ENCODE data around the gene TXN. TPM values are rescaled to one million over a fixed set of nuclear protein-coding genes. Genes with fewer than 3 reads are reported as not detected.
"Not testable (repeated sequence)": the region's sequence is repeated elsewhere in the genome, so short reads cannot be mapped to it uniquely, and the experiment has no call there.

TXN gene
- polyA plus RNA-seq, 4 donors, result 291 to 881 (median 555) TPM

DNA sequence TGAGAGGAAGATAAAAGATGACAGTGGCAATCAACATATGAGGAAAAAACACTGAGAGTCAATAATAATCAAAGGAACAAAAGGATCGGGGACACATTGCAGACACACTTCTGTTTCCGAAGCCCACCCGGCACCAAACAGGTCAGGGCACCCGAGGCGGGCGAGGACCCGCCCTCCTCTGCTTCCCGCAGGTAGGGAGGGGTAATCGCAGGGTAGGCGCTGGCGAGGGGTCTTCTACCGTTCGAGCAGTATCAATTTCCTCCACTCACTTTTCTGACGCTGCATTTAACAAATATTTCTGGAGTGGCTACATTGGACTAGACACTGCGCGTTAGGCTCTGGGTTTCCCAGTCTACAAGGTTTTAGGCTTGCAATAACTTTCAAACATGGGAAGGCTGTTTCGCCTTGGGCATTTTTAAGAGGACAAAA, 1.3 kb downstream of the TXN start:
- DNase-seq (no peak), FAIRE-seq (no peak)
- Histone ChIP-seq H3K27ac (ENCODE audit: low read depth in 1 of 3, low read length in 2 of 3) (peak overlapping the region; percentile 94 to 99 (median 99)), H3K4me3 (ENCODE audit: low read depth in 1 of 3, low read length in 3 of 3) (peak overlapping the region; percentile 86 to 99 (median 90)), H3K4me1 (ENCODE audit: control insufficient read depth in 3 of 3, insufficient read depth in 2 of 3, low read depth in 1 of 3, low read length in 2 of 3) (peaks cover 11 to 40% (median 15%) of the 10 kb centered on the region in 3 donors), H3K36me3 (ENCODE audit: control insufficient read depth in 3 of 3, insufficient read depth in 2 of 3, low read depth in 1 of 3, low read length in 3 of 3) (peaks cover 0 to 1% (median 0%) of the 10 kb centered on the region in 3 donors), H3K9me3 (ENCODE audit: control insufficient read depth in 2 of 2, insufficient read depth in 1 of 2, low read depth in 1 of 2, low read length in 1 of 2) (no peaks in the 10 kb centered on the region), H3K27me3 (ENCODE audit: control insufficient read depth in 3 of 3, insufficient read depth in 3 of 3, low read length in 3 of 3) (no peaks in the 10 kb centered on the region)
- 1 to 7% (median 2%) methylated on average over 17 of the region's 17 CpGs for whole genome bisulfite sequencing, 3 donors

DNA sequence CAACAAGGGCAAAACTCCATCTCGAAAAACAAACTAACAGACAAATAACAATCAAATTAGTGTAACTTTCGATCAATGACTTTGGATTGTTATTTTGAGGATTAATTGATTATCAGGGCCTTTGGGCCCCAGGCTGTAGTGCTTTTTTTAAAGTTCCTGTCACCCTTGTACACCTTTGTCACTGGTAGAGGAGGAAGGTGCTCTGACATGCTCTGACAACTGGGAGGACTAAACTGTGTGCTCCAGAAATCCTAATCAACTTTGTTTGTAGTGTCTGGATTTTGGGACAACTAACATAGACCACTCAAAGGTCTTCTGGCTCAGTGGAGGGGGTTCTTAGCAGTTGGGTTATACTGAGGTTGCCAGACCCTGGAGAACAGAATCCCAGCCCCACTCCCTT, 1.8 kb downstream of the TXN start:
- peak overlapping the region; percentile 22 to 94 (median 25) for H3K27ac ChIP-seq (ENCODE audit: low read depth in 1 of 3, low read length in 2 of 3)
- FAIRE-seq (no peak), DNase-seq (peak in 1 of 2 donors; percentile 47)
- peaks cover 0 to 5% (median 3%) of the 10 kb centered on the region in 3 donors for H3K36me3 ChIP-seq (ENCODE audit: control insufficient read depth in 3 of 3, insufficient read depth in 2 of 3, low read depth in 1 of 3, low read length in 3 of 3)
- WGBS, 3 donors, result 12 to 60% (median 39%) methylated on average over 2 of the region's 2 CpGs
- no peaks in the 10 kb centered on the region for H3K27me3 ChIP-seq (ENCODE audit: control insufficient read depth in 3 of 3, insufficient read depth in 3 of 3, low read length in 3 of 3)
- no peaks in the 10 kb centered on the region for H3K9me3 ChIP-seq (ENCODE audit: control insufficient read depth in 2 of 2, insufficient read depth in 1 of 2, low read depth in 1 of 2, low read length in 1 of 2)
- peak overlapping the region in 2 of 3 donors; percentile 90 to 99 for H3K4me3 ChIP-seq (ENCODE audit: low read depth in 1 of 3, low read length in 3 of 3)
- H3K4me1 ChIP-seq (ENCODE audit: control insufficient read depth in 3 of 3, insufficient read depth in 2 of 3, low read depth in 1 of 3, low read length in 2 of 3), result peaks cover 10 to 37% (median 15%) of the 10 kb centered on the region in 3 donors

DNA sequence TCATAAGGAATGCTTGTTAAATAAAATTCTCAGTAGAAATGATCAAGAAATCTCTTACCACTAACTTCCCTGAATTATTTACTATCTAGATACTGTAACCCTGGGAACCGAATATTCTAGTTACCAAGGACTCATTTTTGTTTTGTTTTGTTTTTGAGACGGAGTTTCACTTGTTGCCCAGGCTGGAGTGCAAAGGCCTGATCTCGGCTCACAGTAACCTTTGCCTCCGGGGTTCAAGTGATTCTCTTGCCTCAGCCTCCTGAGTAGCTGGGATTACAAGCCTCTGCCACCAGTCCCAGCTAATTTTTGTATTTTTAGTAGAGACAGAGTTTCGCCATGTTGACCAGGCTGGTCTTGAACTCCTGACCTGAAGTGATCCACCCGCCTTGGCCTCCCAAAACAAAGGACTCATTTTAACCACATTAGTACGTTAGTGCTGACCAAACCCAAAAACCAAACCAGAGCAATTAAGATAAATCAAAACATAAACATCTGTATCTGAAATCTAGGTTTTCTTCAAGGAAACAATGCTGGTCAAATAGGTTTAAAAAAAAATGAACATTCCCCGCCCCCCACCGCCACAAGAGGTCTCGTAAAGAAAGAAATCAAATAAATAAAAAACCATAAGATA, 3.7 kb downstream of the TXN start:
- Histone ChIP-seq H3K4me3 (ENCODE audit: low read depth in 1 of 3, low read length in 3 of 3) (no peak overlapping the region), H3K36me3 (ENCODE audit: control insufficient read depth in 3 of 3, insufficient read depth in 2 of 3, low read depth in 1 of 3, low read length in 3 of 3) (peaks cover 2 to 12% (median 6%) of the 10 kb centered on the region in 3 donors), H3K4me1 (ENCODE audit: control insufficient read depth in 3 of 3, insufficient read depth in 2 of 3, low read depth in 1 of 3, low read length in 2 of 3) (peaks cover 0 to 18% (median 4%) of the 10 kb centered on the region in 3 donors), H3K27ac (ENCODE audit: low read depth in 1 of 3, low read length in 2 of 3) (peak overlapping the region; percentile 28 to 61 (median 29)), H3K9me3 (ENCODE audit: control insufficient read depth in 2 of 2, insufficient read depth in 1 of 2, low read depth in 1 of 2, low read length in 1 of 2) (no peaks in the 10 kb centered on the region), H3K27me3 (ENCODE audit: control insufficient read depth in 3 of 3, insufficient read depth in 3 of 3, low read length in 3 of 3) (no peaks in the 10 kb centered on the region)
- FAIRE-seq (no peak), DNase-seq (peak; percentile 78 to 80)
- WGBS, 3 donors, result 11 to 39% (median 17%) methylated on average over 10 of the region's 10 CpGs

DNA sequence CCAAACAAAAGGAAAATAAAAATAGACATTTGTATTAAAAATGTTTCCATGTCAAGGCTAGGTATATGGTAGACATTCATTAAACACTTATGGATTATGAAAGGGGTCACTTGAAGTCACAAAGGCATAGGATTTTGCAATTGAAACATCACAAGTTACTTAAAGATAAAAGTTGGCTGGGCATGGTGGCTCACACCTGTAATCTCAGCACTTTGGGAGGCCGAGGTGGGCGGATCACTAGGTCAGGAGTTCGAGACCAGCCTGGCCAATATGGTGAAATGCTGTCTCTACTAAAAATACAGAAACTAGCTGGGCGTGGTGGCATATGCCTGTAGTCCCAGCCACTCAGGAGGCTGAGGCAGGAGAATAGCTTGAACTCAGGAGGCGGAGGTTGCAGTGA, 4.5 kb downstream of the TXN start:
- H3K4me1 ChIP-seq (ENCODE audit: control insufficient read depth in 3 of 3, insufficient read depth in 2 of 3, low read depth in 1 of 3, low read length in 2 of 3), result peaks cover 0 to 11% (median 4%) of the 10 kb centered on the region in 3 donors
- peak overlapping the region in 1 of 3 donors; percentile 61 for H3K27ac ChIP-seq (ENCODE audit: low read depth in 1 of 3, low read length in 2 of 3)
- H3K36me3 ChIP-seq (ENCODE audit: control insufficient read depth in 3 of 3, insufficient read depth in 2 of 3, low read depth in 1 of 3, low read length in 3 of 3), result peaks cover 3 to 16% (median 9%) of the 10 kb centered on the region in 3 donors
- H3K4me3 ChIP-seq (ENCODE audit: low read depth in 1 of 3, low read length in 3 of 3); FAIRE-seq; H3K9me3 ChIP-seq (ENCODE audit: control insufficient read depth in 2 of 2, insufficient read depth in 1 of 2, low read depth in 1 of 2, low read length in 1 of 2); DNase-seq; H3K27me3 ChIP-seq (ENCODE audit: control insufficient read depth in 3 of 3, insufficient read depth in 3 of 3, low read length in 3 of 3): not testable (repeated sequence)
- WGBS, 3 donors, result 73 to 86% (median 76%) methylated on average over 5 of the region's 5 CpGs

DNA sequence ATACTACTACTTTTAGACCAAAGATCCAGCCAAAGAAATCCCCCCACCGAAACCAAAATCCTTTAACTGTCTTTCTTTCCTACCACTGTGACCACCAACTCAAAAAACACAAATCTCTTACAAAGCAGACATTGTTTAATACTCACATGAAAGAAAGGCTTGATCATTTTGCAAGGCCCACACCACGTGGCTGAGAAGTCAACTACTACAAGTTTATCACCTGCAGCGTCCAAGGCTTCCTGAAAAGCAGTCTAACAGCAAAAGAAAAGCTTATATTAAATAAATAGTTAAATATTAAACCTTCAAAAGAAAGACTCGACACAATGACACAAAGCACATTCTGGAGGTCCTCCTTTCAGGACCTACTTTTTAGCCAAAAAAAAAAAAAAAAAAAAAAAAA, 5.1 kb downstream of the TXN start:
- no peak overlapping the region for H3K4me3 ChIP-seq (ENCODE audit: low read depth in 1 of 3, low read length in 3 of 3)
- 23 to 58% (median 35%) methylated on average over 4 of the region's 4 CpGs for WGBS, 3 donors
- FAIRE-seq, result no peak
- no peaks in the 10 kb centered on the region for H3K9me3 ChIP-seq (ENCODE audit: control insufficient read depth in 2 of 2, insufficient read depth in 1 of 2, low read depth in 1 of 2, low read length in 1 of 2)
- H3K27me3 ChIP-seq (ENCODE audit: control insufficient read depth in 3 of 3, insufficient read depth in 3 of 3, low read length in 3 of 3), result no peaks in the 10 kb centered on the region
- peak; percentile 31 to 56 for DNase-seq
- H3K36me3 ChIP-seq (ENCODE audit: control insufficient read depth in 3 of 3, insufficient read depth in 2 of 3, low read depth in 1 of 3, low read length in 3 of 3), result peaks cover 7 to 19% (median 12%) of the 10 kb centered on the region in 3 donors
- peaks cover 0 to 11% (median 4%) of the 10 kb centered on the region in 3 donors for H3K4me1 ChIP-seq (ENCODE audit: control insufficient read depth in 3 of 3, insufficient read depth in 2 of 3, low read depth in 1 of 3, low read length in 2 of 3)
- no peak overlapping the region for H3K27ac ChIP-seq (ENCODE audit: low read depth in 1 of 3, low read length in 2 of 3)

DNA sequence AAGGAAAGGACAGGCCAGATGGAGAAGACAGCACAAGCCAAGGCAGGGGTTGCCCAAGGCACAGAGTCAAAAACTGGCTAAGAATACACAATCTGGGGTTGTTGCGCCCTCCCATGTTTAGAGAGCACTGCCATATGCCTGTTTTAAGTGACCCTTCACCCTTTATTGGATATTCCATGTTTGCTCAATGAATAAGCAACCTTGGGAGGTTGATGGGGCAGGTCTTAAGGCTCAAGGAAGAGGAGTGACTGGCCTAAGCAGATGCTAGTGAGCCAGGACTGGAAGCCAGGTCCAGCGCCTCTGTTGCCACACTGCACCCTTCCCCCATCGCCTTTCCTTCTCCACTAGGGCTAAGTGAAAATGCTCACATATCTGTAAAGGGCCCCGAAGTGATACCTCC, 6.7 kb downstream of the TXN start:
- DNase-seq (no peak), FAIRE-seq (no peak)
- H3K4me3 ChIP-seq (ENCODE audit: low read depth in 1 of 3, low read length in 3 of 3), result no peak overlapping the region
- no peak overlapping the region for H3K27ac ChIP-seq (ENCODE audit: low read depth in 1 of 3, low read length in 2 of 3)
- 94 to 97% (median 94%) methylated on average over 4 of the region's 4 CpGs for WGBS, 3 donors
- no peaks in the 10 kb centered on the region for H3K27me3 ChIP-seq (ENCODE audit: control insufficient read depth in 3 of 3, insufficient read depth in 3 of 3, low read length in 3 of 3)
- H3K9me3 ChIP-seq (ENCODE audit: control insufficient read depth in 2 of 2, insufficient read depth in 1 of 2, low read depth in 1 of 2, low read length in 1 of 2), result no peaks in the 10 kb centered on the region
- H3K36me3 ChIP-seq (ENCODE audit: control insufficient read depth in 3 of 3, insufficient read depth in 2 of 3, low read depth in 1 of 3, low read length in 3 of 3), result peaks cover 8 to 26% (median 13%) of the 10 kb centered on the region in 3 donors
- peaks cover 0 to 11% (median 4%) of the 10 kb centered on the region in 3 donors for H3K4me1 ChIP-seq (ENCODE audit: control insufficient read depth in 3 of 3, insufficient read depth in 2 of 3, low read depth in 1 of 3, low read length in 2 of 3)

DNA sequence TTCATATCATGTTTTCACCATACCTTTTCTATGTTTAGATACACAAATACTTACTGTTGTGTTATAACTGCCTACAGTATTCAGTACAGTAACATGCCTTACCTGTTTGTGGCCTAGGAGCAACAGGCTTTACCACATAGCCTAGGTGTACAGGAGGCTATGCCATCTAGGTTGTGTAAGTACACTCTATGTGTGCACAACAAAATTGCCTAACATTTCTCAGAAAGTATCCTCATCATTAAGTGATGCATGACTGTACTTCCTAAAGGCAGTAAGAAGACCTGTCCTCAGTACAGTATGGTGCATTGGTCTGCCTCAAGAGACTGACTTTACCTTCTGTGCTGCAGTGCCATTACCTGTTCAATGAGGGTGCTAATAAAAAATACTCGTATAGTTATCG, 7.9 kb downstream of the TXN start:
- peaks cover 8 to 26% (median 14%) of the 10 kb centered on the region in 3 donors for H3K36me3 ChIP-seq (ENCODE audit: control insufficient read depth in 3 of 3, insufficient read depth in 2 of 3, low read depth in 1 of 3, low read length in 3 of 3)
- WGBS, 3 donors, result 23 to 69% (median 43%) methylated on average over 2 of the region's 2 CpGs
- no peak for FAIRE-seq

DNA sequence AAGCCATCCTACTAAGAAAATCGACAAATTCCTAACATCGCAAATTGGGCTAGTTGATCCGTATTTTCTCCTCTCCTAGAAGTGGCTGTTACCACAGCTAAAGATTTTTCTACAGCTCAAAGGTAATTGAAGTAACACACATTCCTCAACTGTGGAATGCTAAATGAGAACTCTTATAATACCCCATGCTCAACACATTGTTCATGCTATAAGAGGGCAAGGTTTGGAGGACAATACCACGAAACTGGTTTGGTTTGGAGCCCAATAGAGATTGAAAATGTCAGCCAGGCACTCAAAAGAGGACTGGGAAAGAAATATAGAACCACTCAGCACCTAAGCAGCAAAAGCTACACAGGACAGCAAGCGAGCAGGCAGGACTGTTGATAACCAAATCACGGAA, 10.1 kb downstream of the TXN start:
- Histone ChIP-seq H3K4me3 (ENCODE audit: low read depth in 1 of 3, low read length in 3 of 3) (no peak overlapping the region), H3K9me3 (ENCODE audit: control insufficient read depth in 2 of 2, insufficient read depth in 1 of 2, low read depth in 1 of 2, low read length in 1 of 2) (no peaks in the 10 kb centered on the region), H3K27me3 (ENCODE audit: control insufficient read depth in 3 of 3, insufficient read depth in 3 of 3, low read length in 3 of 3) (no peaks in the 10 kb centered on the region), H3K27ac (ENCODE audit: low read depth in 1 of 3, low read length in 2 of 3) (no peak overlapping the region), H3K4me1 (ENCODE audit: control insufficient read depth in 3 of 3, insufficient read depth in 2 of 3, low read depth in 1 of 3, low read length in 2 of 3) (peaks cover 0 to 4% (median 0%) of the 10 kb centered on the region in 3 donors), H3K36me3 (ENCODE audit: control insufficient read depth in 3 of 3, insufficient read depth in 2 of 3, low read depth in 1 of 3, low read length in 3 of 3) (peaks cover 12 to 35% (median 16%) of the 10 kb centered on the region in 3 donors)
- DNase-seq, result no peak
- no peak for FAIRE-seq
- 93 to 96% (median 95%) methylated on average over 6 of the region's 6 CpGs for WGBS, 3 donors

More for the DNA sequence above, 7.9 kb downstream of the TXN start:
- Histone ChIP-seq H3K27me3 (ENCODE audit: control insufficient read depth in 3 of 3, insufficient read depth in 3 of 3, low read length in 3 of 3) (no peaks in the 10 kb centered on the region), H3K27ac (ENCODE audit: low read depth in 1 of 3, low read length in 2 of 3) (no peak overlapping the region), H3K4me1 (ENCODE audit: control insufficient read depth in 3 of 3, insufficient read depth in 2 of 3, low read depth in 1 of 3, low read length in 2 of 3) (peaks cover 0 to 11% (median 0%) of the 10 kb centered on the region in 3 donors), H3K9me3 (ENCODE audit: control insufficient read depth in 2 of 2, insufficient read depth in 1 of 2, low read depth in 1 of 2, low read length in 1 of 2) (no peaks in the 10 kb centered on the region), H3K4me3 (ENCODE audit: low read depth in 1 of 3, low read length in 3 of 3) (no peak overlapping the region)
- no peak for DNase-seq

All from small intestine (tissue), 7 donors.